Measurements from ENCODE around the gene ZNF280D.

DNA sequence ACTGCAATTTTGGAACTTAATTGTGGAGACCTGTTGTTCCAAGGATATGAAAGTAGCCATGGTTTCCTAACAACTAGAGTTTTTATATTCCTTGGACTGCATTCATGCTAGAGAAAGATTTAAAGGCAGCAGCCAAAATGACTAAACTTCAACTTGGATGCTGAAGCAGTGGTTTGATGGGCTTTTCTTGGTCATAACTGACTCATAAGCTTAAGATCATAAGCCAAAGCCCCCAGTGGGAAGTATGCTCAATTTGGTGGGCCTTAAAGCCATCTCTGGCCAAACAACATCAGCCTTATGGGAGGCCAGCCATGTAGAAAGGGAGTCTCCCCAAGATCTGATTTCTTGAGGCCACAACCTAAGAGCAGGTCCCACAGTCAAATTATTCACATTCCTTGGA is 80.2 kb downstream of the ZNF280D start:
- TF ChIP-seq, protein P1, sequence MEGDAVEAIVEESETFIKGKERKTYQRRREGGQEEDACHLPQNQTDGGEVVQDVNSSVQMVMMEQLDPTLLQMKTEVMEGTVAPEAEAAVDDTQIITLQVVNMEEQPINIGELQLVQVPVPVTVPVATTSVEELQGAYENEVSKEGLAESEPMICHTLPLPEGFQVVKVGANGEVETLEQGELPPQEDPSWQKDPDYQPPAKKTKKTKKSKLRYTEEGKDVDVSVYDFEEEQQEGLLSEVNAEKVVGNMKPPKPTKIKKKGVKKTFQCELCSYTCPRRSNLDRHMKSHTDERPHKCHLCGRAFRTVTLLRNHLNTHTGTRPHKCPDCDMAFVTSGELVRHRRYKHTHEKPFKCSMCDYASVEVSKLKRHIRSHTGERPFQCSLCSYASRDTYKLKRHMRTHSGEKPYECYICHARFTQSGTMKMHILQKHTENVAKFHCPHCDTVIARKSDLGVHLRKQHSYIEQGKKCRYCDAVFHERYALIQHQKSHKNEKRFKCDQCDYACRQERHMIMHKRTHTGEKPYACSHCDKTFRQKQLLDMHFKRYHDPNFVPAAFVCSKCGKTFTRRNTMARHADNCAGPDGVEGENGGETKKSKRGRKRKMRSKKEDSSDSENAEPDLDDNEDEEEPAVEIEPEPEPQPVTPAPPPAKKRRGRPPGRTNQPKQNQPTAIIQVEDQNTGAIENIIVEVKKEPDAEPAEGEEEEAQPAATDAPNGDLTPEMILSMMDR (IDR thresholded peaks at IDR 0.05) = no peak
- TF ChIP-seq POLR2A (IDR thresholded peaks at IDR 0.05) (no peak), POLR2AphosphoS5 (IDR thresholded peaks at IDR 0.05) (no peak), EP300 (IDR thresholded peaks at IDR 0.05) (no peak)
